Stimulated activated CD4-positive, alpha-beta T cell treated with anti-CD3 and anti-CD28 coated beads, Interleukin-12 subunit alpha, Interleukin-12 subunit beta, amount 100 ng/mL, for 24 hours (primary cell): Measurements from ENCODE around the gene WFDC12.

Experiments used
- DNase-seq, 2 experiments: peaks; one replicate each; pipeline ENCODE4 v3.0.0-alpha.2; 2020; ENCODE audit warnings: low read depth in 2 of 2

WFDC12 gene

GRCh38 chr20:45091366-45091765 is 32.9 kb downstream of the WFDC12 start:
- DNase-seq: no peak

DNA sequence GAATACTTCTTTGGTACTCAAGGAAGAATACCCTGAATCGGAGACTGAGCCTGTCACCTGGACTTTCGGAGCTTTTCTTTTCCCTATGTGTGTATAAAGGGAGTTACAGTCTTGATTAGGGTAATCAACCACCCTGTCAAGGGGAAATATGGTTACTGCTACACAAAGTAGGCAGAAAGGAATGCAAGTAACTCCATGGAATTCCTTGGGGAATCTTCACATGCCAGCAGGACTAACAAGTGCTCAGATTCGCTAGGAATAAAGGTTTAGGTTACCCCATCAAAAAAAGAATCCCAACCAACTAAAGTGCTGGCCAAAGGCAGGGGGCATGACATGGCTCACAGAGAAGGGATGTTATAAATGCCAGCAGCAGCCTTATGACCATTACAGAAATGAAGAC is 33.8 kb downstream of the WFDC12 start:
- no peak for DNase-seq

DNA sequence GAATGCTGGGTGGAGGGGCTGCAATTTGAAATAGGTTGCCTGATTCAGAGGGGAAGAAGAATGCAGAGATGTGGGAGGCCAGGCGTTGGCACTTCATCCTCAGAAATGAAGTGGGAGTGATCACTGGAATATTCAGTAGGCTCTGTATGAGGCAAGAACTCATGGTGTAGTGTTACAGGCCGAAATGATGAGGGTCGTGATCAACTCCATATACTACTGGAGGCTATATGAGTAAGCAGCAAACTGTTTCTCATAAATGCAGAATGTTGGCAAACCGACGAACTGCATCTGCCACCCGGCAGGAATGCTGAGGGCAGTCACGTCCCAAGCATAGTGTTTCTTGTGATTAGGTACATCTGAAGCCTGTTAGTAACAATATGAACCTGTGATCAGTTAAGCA is 36.0 kb downstream of the WFDC12 start:
- DNase-seq: no peak

- no peak for DNase-seq
These were observed 36.5 kb downstream of the WFDC12 start for GRCh38 chr20:45087814-45088213.

DNA sequence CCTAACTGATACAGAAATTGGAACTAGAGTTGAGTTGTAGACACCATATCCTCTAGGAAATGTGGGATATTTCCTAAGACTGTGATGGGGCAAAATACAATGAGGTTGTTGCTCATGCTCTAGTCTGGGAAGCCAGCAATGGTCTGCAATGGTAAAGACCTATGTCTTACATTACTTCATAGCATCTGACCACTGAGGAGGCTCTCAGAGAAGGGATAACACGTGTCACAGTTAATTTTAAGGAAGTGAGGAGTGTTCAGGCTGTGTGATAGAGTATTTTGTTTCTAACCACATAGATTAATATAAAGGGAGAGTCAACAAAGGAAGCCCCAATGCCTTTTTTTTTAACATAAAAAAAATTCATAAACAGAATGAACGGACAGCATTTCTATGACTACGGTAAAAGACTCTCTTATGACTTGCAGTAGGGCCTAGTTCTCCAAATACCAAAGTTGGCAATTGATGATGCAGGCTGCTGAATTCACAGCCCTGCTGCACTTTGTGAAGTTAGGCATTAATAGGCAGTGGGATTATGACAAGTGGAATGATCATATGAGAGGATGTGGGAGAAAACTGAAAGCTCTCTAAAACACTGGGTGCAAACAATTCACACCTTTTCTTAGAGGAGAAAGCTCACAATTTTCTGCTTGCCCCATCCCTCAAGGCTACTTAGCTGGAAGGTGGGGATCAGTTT is 37.0 kb downstream of the WFDC12 start:
- no peak for DNase-seq

GRCh38 chr20:45085867-45086266 is 38.4 kb downstream of the WFDC12 start:
- DNase-seq: no peak

DNA sequence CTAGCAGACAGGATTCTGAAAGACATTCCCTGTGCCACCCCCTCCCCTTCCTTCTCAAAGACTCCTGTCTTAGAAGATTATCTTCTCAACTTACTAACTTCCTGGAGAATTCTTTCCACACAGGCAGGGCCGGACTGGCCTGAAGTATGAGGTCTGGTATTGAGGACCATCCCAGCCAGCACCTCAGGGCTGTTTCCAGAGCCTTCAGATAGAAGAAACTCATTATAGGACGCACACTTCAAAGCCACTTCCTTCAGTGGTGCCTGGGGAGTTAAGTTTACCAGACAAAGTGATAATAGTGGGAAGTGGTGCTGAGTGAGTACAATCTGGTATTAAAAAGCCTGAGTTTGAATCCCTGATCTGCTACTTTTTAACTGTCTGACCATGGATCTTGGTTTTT is 39.0 kb downstream of the WFDC12 start:
- no peak for DNase-seq

GRCh38 chr20:45083127-45083526 is 41.1 kb downstream of the WFDC12 start:
- no peak for DNase-seq

GRCh38 chr20:45082468-45082867 is 41.8 kb downstream of the WFDC12 start:
- DNase-seq: no peak

GRCh38 chr20:45080867-45081624 is 43.2 kb downstream of the WFDC12 start:
- DNase-seq: no peak

DNA sequence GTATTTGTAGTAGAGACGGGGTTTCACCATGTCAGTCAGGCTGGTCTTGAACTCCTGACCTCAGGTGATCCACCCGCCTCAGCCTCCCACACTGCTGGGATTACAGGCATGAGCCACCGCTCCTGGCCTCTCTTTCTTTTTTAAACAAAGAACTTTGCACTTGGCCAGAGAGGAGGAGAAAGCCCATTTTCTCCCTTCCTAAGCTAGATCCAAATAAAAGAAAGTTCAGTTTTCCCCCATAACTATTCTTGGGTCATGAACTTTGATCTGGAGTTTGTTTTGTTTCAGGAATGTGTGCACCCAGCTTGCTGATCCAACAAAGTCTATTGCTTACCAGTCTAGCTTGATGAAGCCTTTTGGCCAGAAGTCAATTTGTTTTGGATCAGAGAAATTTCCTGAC is 46.7 kb downstream of the WFDC12 start:
- DNase-seq: no peak
